HG03457 (cell line): ENCODE measurements around the gene EIF4E3.

Source experiments
- ATAC-seq: cut with Tn5 transposase; IDR thresholded peaks from one replicate; pipeline ENCODE4 v1.9.1; 2021; ENCODE audit warnings: moderate number of reproducible peaks; ENCODE audit not compliant: unreplicated experiment

The EIF4E3 gene

DNA sequence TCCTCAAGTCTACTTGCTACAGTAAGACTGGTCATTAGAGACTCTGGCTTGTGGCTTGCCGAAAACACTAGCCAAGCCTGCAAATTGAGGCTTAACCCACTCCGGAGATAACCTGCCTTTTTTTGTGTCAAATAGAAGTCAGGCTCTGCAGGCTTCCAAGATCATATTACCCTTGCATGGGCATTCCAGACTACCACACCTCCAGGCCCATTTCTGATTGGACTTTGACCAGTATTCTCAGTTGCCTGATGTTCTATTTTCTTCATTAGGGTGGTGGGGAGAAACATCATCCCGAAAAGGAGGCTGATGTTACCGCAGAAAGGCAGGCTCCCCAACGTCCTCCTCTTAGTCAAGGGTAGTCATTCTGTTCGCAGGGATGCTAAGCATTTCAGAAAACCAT, 73.6 kb downstream of the EIF4E3 start:
- no peak for ATAC-seq

DNA sequence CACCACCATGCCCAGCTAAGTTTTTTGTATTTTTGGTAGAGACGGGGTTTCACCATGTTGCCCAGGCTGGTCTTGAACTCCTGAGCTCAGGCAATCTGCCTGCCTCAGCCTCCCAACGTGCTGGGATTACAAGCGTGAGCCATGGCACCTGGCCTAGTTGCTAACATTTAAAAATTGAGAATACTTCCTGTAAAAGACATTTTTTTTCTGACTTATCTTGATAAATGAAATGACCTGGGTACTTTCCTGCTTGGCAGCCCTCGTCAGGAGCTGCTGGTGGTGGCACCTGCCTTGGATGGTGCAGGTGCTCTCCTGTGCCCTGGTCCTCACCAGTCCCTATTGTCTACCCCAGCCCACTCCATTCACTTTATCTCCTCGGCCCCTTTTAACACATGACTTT, 74.8 kb downstream of the EIF4E3 start:
- ATAC-seq, result no peak

- ATAC-seq, result no peak
These were observed 75.4 kb downstream of the EIF4E3 start for GRCh38 chr3:71649757-71650156.

- no peak for ATAC-seq
These were observed 77.5 kb downstream of the EIF4E3 start for GRCh38 chr3:71647751-71648150.

GRCh38 chr3:71646971-71647370, 78.2 kb downstream of the EIF4E3 start:
- ATAC-seq, result no peak

- no peak for ATAC-seq
These were observed 80.1 kb downstream of the EIF4E3 start for GRCh38 chr3:71645140-71645539.

DNA sequence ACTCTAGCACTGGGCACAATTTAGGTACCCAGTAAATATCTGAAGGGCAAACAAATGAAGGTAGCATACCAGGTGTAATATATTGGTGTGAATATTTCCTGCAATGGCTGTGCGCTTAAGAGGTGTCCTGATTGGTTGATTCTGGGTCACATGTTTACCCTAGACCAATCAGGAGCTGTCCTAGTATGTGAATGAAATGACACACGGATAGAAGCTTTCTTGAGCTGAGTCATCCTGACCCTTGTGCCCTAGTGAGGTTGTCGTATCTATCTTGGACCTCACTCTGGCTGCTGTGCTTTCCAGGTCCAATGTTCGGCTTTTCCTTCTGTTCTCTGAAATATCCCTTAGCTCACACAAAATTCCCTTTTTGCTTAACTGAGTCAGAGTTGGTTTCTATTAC, 83.5 kb downstream of the EIF4E3 start:
- no peak for ATAC-seq

- no peak for ATAC-seq
These were observed 84.7 kb downstream of the EIF4E3 start for GRCh38 chr3:71640331-71640983.

GRCh38 chr3:71636482-71636881, 88.7 kb downstream of the EIF4E3 start:
- no peak for ATAC-seq

GRCh38 chr3:71636001-71636400, 89.2 kb downstream of the EIF4E3 start:
- ATAC-seq, result no peak

DNA sequence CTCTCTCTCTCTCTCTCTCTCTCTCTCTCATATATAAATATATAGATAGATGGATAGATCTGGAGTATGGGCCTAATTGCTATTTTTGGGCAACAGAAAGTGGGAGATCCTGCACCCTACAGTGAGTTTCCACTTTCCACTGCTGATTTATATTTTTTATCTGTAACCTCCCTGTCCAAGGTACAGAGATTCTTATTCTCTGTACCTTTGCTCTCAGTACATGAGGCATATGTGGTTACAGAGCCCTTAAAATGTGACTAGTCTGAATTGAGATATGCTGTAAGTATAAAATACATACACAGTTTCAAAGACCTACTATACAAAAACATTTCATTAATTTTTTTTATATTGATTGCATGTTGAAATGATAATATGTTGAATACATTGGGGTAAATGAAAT, 90.5 kb downstream of the EIF4E3 start:
- no peak for ATAC-seq

DNA sequence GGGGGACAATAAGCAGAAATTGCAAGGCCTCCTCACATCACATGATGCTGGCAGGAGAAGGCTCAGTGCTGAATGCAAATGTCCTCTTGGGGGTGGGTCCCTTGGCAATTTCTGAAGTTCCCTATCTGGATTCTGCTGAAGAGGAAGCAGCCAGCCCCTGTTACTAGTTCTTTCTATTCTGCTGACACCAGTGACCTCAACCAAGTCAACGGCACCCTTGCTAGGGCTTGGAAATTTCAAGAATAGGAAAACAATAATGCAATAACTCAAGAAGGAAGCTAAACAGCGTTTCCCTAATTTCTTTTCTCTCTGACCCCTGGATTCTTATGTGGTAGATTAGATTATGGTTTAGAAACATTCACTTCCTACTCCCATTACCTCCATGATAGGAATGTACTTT, 95.5 kb downstream of the EIF4E3 start:
- ATAC-seq, result no peak

DNA sequence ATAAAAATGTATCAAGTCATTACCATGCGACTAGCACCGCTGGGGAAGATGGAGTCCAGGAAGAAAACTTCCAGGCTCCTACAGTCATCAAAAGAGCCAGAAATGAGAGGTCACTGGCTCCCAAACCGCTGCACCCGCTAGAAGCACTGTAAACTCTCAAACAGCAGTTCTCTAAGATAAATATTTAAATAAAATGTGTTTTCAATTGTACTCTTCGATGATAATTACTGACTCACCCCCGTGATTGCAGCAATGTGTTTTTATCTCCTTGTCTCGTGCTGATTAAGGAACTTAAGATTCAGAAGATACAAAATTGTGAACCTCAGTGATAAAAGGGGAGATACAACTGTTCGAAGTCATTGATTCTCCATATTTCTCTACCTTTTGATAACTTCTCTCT, 95.9 kb downstream of the EIF4E3 start:
- ATAC-seq, result no peak

- ATAC-seq, result no peak
These were observed 96.7 kb downstream of the EIF4E3 start for GRCh38 chr3:71628522-71628921.

DNA sequence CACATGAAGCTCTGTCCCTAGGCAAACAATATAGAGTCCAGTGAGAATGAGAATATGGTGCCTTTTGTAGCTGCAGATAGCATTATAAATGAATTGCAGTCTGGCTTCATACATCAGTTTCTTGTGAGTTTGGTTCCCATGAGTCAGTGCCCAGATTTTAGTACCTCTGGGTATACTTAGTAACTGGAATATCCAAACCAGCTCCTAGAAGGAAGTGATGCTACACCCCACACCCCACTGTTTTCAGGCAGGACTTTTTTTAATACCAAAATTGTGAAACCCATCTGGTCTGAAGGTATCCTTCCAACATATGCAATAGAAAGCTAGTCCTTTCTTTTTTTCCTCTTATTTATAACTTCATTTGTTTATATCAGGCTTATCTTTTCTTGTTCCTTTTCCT, 99.5 kb downstream of the EIF4E3 start:
- ATAC-seq, result no peak
